Uterus (tissue), 4 donors: ENCODE results near the gene HSPA1L. TPM values are rescaled to one million over a fixed set of nuclear protein-coding genes. Genes with fewer than 3 reads are reported as not detected.

Source experiments
- DNase-seq, 2 donors: peaks; one replicate each; pipeline ENCODE4 v3.0.0-alpha.2; 2019 to 2020
- H3K27ac ChIP-seq, 2 donors: fragments of 200-600 bp; sonication (generic); 1 replicate in 1 of 2; 2 replicates in 1 of 2; pipeline ENCODE4 v1.5.1; 2016 to 2018
- H3K27me3 ChIP-seq, 2 donors: fragments of 200-600 bp; sonication (generic); one replicate each; pipeline ENCODE4 v1.5.1; 2018 to 2019; ENCODE audit warnings: control low read depth in 1 of 2
- H3K36me3 ChIP-seq, 2 donors: fragments of 200-600 bp; sonication (generic); one replicate each; pipeline ENCODE4 v1.5.1; 2019; ENCODE audit warnings: control low read depth in 1 of 2
- H3K4me1 ChIP-seq, 2 donors: fragments of 200-600 bp; sonication (generic); one replicate each; pipeline ENCODE4 v1.5.1; 2018 to 2019; ENCODE audit warnings: control low read depth in 1 of 2
- H3K4me3 ChIP-seq, 2 donors: fragments of 200-600 bp; sonication (generic); 1 replicate in 1 of 2; 2 replicates in 1 of 2; pipeline ENCODE4 v1.5.1; 2018 to 2019; ENCODE audit warnings: mild to moderate bottlenecking in 1 of 2
- H3K9me3 ChIP-seq, 2 donors: fragments of 200-600 bp; sonication (generic); one replicate each; pipeline ENCODE4 v1.5.1; 2019; ENCODE audit warnings: control low read depth in 1 of 2
- CTCF ChIP-seq, 4 experiments: fragments of 200-600 bp in 2 of 4; fragments of 450-650 bp in 2 of 4; sonication (generic) in 2 of 4; IDR thresholded peaks; one replicate each; pipeline ENCODE4 v1.5.1; 2016 to 2019; ENCODE audit warnings: antibody characterized with exemption in 4 of 4, mild to moderate bottlenecking in 2 of 4, moderate library complexity in 1 of 4
- POLR2A ChIP-seq, 2 donors: fragments of 450-650 bp; IDR thresholded peaks; one replicate each; pipeline ENCODE4 v1.6.1; 2016; ENCODE audit warnings: antibody characterized with exemption in 2 of 2, mild to moderate bottlenecking in 1 of 2, moderate library complexity in 1 of 2
- intact Hi-C: fragments of 100-400 bp; cut with DNase I; formaldehyde crosslinking; loops from one replicate; pipeline ENCODE4 v1.15.1; 2023; ENCODE audit warnings: low total_unique reads
- total RNA-seq, 4 donors: library from RNA; depleted of rRNA in 3 of 4; stranded (reverse); fragments of >200 nt in 3 of 4; gene quantifications; one replicate each; pipeline versions ENCODE4 v1.1.0 to v1.2.4, GENCODE V29; 2014 to 2023
- donor health status: DM: yes; HTN: yes; CAD: no.

The HSPA1L gene
- total RNA-seq, 4 donors from 2014 or later, result 0.59 to 4.6 (median 2.3) TPM

GRCh38 chr6:31799781-31800180, 15.3 kb downstream of the HSPA1L start:
- Histone ChIP-seq H3K9me3 (no peaks in the 10 kb centered on the region), H3K4me3 (no peak overlapping the region), H3K27me3 (no peaks in the 10 kb centered on the region), H3K36me3 (no peaks in the 10 kb centered on the region), H3K4me1 (no peaks in the 10 kb centered on the region), H3K27ac (peak overlapping the region; percentile 22 to 49)
- TF ChIP-seq POLR2A (IDR thresholded peaks at IDR 0.05), result no peak
- TF ChIP-seq CTCF (IDR thresholded peaks at IDR 0.05), result no peak
- intact Hi-C loops, result loop anchor here (10.0 kb wide), 1 partner anchor 65 kb away; the partner anchor contains the start of gene CLIC1
- DNase-seq, result no peak

GRCh38 chr6:31797588-31797987, 17.5 kb downstream of the HSPA1L start:
- intact Hi-C loops, result loop anchor here (10.0 kb wide), 1 partner anchor 63 kb away; the partner anchor contains the start of gene CLIC1
- H3K27me3 ChIP-seq, result no peaks in the 10 kb centered on the region
- no peaks in the 10 kb centered on the region for H3K36me3 ChIP-seq
- H3K9me3 ChIP-seq, result no peaks in the 10 kb centered on the region
- TF ChIP-seq CTCF (IDR thresholded peaks at IDR 0.05) (no peak), POLR2A (IDR thresholded peaks at IDR 0.05) (no peak)
- H3K4me1 ChIP-seq, result no peaks in the 10 kb centered on the region
- no peak for DNase-seq
- H3K27ac ChIP-seq, result peak overlapping the region in 1 of 2 donors; percentile 97
- no peak overlapping the region for H3K4me3 ChIP-seq

DNA sequence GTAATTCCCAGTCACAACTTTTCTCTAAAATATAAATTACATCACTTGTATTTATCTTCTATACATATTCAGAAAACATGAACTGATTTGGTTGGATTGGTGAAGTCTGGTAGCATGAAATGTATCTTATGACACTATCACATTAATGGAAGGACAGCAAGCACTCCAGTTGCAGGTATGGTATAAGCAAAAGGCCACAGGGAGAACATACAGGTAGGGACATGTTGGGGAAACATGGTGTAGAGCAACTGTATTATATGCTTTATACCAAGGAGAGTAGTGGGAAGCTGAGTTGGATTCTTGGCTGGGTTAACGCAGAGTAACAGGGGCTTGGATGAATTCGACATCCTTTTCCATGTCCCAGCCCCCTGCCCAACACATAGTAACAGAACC, 18.1 kb downstream of the HSPA1L start:
- TF ChIP-seq POLR2A (IDR thresholded peaks at IDR 0.05) (no peak), CTCF (IDR thresholded peaks at IDR 0.05) (no peak)
- H3K4me3 ChIP-seq, result no peak overlapping the region
- intact Hi-C loops, result loop anchor here (10.0 kb wide), 1 partner anchor 62 kb away; the partner anchor contains the start of gene CLIC1
- H3K36me3 ChIP-seq, result no peaks in the 10 kb centered on the region
- no peaks in the 10 kb centered on the region for H3K9me3 ChIP-seq
- no peak for DNase-seq
- no peaks in the 10 kb centered on the region for H3K27me3 ChIP-seq
- no peaks in the 10 kb centered on the region for H3K4me1 ChIP-seq
- H3K27ac ChIP-seq, result peak overlapping the region in 1 of 2 donors; percentile 97

DNA sequence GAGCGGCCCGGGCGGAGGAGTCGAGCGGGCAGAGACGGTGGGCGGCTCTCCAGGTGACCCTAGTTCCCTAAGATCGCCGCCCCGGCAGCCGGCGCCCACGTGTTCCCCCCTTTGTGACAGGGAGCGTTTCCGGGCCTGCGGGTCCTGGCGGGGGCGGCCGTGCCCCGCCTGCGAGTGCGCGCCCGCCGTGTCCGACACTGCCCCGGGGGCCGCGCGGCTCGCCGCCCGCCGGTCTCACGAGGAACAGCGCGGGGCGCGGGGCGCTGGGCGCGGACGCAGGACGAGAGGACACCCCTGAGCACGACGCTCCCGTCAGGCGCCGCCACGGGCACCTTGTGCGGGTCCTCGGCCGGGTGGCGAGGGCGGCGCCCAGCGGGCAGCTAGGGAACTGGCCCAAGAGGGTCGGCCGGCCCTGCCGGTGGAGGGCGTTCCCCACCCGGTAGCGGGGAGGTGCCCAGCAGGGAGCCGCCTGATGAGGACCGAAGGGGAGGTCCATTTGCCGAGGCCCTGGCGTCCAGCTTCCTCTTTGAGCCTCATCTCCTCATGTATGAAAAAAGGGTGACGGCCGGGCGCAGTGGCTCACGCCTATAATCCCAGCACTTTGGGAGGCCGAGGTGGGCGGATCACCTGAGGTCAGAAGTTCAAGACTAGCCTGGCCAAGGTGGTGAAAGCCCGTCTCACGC, 19.3 kb downstream of the HSPA1L start, which contains the start of gene VARS1:
Gene VARS1, minus strand, starts transcription at position 137 of the 683 bp plus-strand sequence. CDS start 535 bp downstream, outside the sequence.
- Histone ChIP-seq H3K27ac (peak within 1 kb of the TSS; percentile 90 to 97), H3K27me3 (no peaks in the 10 kb centered on the region), H3K36me3 (no peaks in the 10 kb centered on the region), H3K4me1 (no peaks in the 10 kb centered on the region), H3K4me3 (peak within 1 kb of the TSS; percentile 73 to 88), H3K9me3 (no peaks in the 10 kb centered on the region)
- intact Hi-C loops, result loop anchor here (10.0 kb wide), 1 partner anchor 61 kb away; the partner anchor contains the start of gene CLIC1
- TF ChIP-seq CTCF (IDR thresholded peaks at IDR 0.05) (peak; percentile 77 to 99 (median 89)), POLR2A (IDR thresholded peaks at IDR 0.05) (peak; percentile 55 to 72)
- peak; percentile 90 to 91 for DNase-seq
